WI38 (cell line): ENCODE results near the gene OLIG3.

Experiments used
- H3K4me3 ChIP-seq: 2 replicates; pipeline ENCODE4 v1.5.1; 2011; ENCODE audit warnings: low read depth, mild to moderate bottlenecking, control low read depth, low read length
- CTCF ChIP-seq: IDR thresholded peaks from 2 replicates; pipeline ENCODE4 v1.5.1; 2012; ENCODE audit warnings: low read depth, mild to moderate bottlenecking, control low read depth, low read length

Gene OLIG3

GRCh38 chr6:137495703-137496336 lies 1.6 kb upstream of the OLIG3 start:
- no peak overlapping the region for H3K4me3 ChIP-seq
- TF ChIP-seq CTCF = no peak

- H3K4me3 ChIP-seq = no peak overlapping the region
- TF ChIP-seq CTCF = no peak
Measured at GRCh38 chr6:137494988-137495702, 951 bp upstream of the OLIG3 start.

- TF ChIP-seq CTCF = no peak
- no peak overlapping the region for H3K4me3 ChIP-seq
Measured at GRCh38 chr6:137493218-137494038, 766 bp downstream of the OLIG3 start.

- H3K4me3 ChIP-seq = no peak overlapping the region
- no peak for TF ChIP-seq CTCF
Measured at GRCh38 chr6:137492289-137493217, 1.6 kb downstream of the OLIG3 start.

GRCh38 chr6:137491478-137491877 lies 2.7 kb downstream of the OLIG3 start:
- no peak for TF ChIP-seq CTCF
- no peak overlapping the region for H3K4me3 ChIP-seq

- no peak overlapping the region for H3K4me3 ChIP-seq
- no peak for TF ChIP-seq CTCF
Measured at GRCh38 chr6:137490961-137491360, 3.2 kb downstream of the OLIG3 start.
